ENCODE data around the gene BCR.

Gene BCR

GRCh38 chr22:23291806-23292452 lies 111.6 kb downstream of the BCR start:
- Histone ChIP-seq H3K4me3 (ENCODE audit: low read depth, low read length) (no peak overlapping the region), H3K27me3 (ENCODE audit: control insufficient read depth, insufficient read depth, low read length) (no peaks in the 10 kb centered on the region), H3K36me3 (ENCODE audit: control insufficient read depth, insufficient read depth, low read length) (peaks cover 89% of the 10 kb centered on the region), H3K27ac (ENCODE audit: low read depth, low read length) (no peak overlapping the region), H3K9me3 (ENCODE audit: control insufficient read depth, insufficient read depth, low read length) (no peaks in the 10 kb centered on the region), H3K4me1 (ENCODE audit: control insufficient read depth, insufficient read depth, low read length) (no peaks in the 10 kb centered on the region), H3K9ac (ENCODE audit: low read depth, low read length) (no peak overlapping the region)

- Histone ChIP-seq H3K36me3 (ENCODE audit: control insufficient read depth, insufficient read depth, low read length) (peaks cover 88% of the 10 kb centered on the region), H3K4me3 (ENCODE audit: low read depth, low read length) (no peak overlapping the region), H3K27ac (ENCODE audit: low read depth, low read length) (no peak overlapping the region), H3K9me3 (ENCODE audit: control insufficient read depth, insufficient read depth, low read length) (no peaks in the 10 kb centered on the region), H3K4me1 (ENCODE audit: control insufficient read depth, insufficient read depth, low read length) (no peaks in the 10 kb centered on the region), H3K9ac (ENCODE audit: low read depth, low read length) (no peak overlapping the region), H3K27me3 (ENCODE audit: control insufficient read depth, insufficient read depth, low read length) (no peaks in the 10 kb centered on the region)
Measured at GRCh38 chr22:23292453-23293350, 112.4 kb downstream of the BCR start.

DNA sequence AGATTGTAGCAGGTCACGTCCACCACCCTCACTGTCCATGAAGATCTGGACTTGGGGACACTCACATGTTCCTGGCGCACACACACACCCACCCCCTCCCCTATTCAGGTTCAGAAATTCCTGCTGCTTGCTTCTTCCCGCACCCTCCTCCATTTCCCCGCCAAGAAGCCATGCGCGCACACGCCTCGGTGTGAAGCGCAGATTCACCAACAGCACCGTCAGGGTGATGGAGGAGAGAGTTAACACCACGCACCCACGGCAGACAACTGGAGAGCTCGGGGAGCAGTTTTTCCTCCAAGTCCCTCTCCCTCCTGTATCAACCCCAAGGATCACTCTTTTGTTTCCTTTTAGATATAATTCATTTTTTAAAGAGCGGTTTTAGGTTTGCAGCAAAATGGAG lies 113.4 kb downstream of the BCR start:
- H3K27me3 ChIP-seq (ENCODE audit: control insufficient read depth, insufficient read depth, low read length), result no peaks in the 10 kb centered on the region
- H3K9me3 ChIP-seq (ENCODE audit: control insufficient read depth, insufficient read depth, low read length), result no peaks in the 10 kb centered on the region
- H3K4me1 ChIP-seq (ENCODE audit: control insufficient read depth, insufficient read depth, low read length), result no peaks in the 10 kb centered on the region
- no peak overlapping the region for H3K27ac ChIP-seq (ENCODE audit: low read depth, low read length)
- no peak overlapping the region for H3K4me3 ChIP-seq (ENCODE audit: low read depth, low read length)
- peaks cover 83% of the 10 kb centered on the region for H3K36me3 ChIP-seq (ENCODE audit: control insufficient read depth, insufficient read depth, low read length)
- no peak overlapping the region for H3K9ac ChIP-seq (ENCODE audit: low read depth, low read length)

- H3K27me3 ChIP-seq (ENCODE audit: control insufficient read depth, insufficient read depth, low read length), result no peaks in the 10 kb centered on the region
- no peak overlapping the region for H3K27ac ChIP-seq (ENCODE audit: low read depth, low read length)
- H3K9ac ChIP-seq (ENCODE audit: low read depth, low read length), result no peak overlapping the region
- peaks cover 79% of the 10 kb centered on the region for H3K36me3 ChIP-seq (ENCODE audit: control insufficient read depth, insufficient read depth, low read length)
- H3K4me1 ChIP-seq (ENCODE audit: control insufficient read depth, insufficient read depth, low read length), result no peaks in the 10 kb centered on the region
- no peaks in the 10 kb centered on the region for H3K9me3 ChIP-seq (ENCODE audit: control insufficient read depth, insufficient read depth, low read length)
- H3K4me3 ChIP-seq (ENCODE audit: low read depth, low read length), result no peak overlapping the region
Measured at GRCh38 chr22:23294221-23294620, 113.9 kb downstream of the BCR start.

DNA sequence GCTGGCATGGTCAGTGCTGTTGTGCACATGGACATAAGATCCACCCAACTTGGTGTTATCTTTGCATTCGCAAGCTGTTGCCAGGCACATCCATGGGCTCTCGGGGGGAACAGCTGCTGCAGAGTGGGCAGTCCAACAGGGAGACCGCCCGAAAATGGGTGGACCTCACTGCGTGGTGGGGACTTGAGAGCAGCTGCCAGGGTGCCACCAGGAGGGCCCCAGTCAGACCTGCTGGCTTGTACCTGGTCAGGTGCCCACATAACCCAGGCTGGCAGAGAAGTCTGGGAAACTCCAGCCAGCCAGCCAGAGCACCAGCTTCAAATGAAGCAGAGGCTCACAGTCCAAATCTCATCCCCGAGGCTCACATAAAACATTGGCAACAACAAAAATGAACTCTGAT lies 120.2 kb downstream of the BCR start:
- peaks cover 63% of the 10 kb centered on the region for H3K36me3 ChIP-seq (ENCODE audit: control insufficient read depth, insufficient read depth, low read length)

GRCh38 chr22:23301591-23301990 lies 121.3 kb downstream of the BCR start:
- H3K27me3 ChIP-seq (ENCODE audit: control insufficient read depth, insufficient read depth, low read length), result no peaks in the 10 kb centered on the region
- no peak overlapping the region for H3K4me3 ChIP-seq (ENCODE audit: low read depth, low read length)
- H3K9ac ChIP-seq (ENCODE audit: low read depth, low read length), result no peak overlapping the region
- H3K36me3 ChIP-seq (ENCODE audit: control insufficient read depth, insufficient read depth, low read length), result peaks cover 60% of the 10 kb centered on the region
- H3K9me3 ChIP-seq (ENCODE audit: control insufficient read depth, insufficient read depth, low read length), result no peaks in the 10 kb centered on the region
- no peak overlapping the region for H3K27ac ChIP-seq (ENCODE audit: low read depth, low read length)
- H3K4me1 ChIP-seq (ENCODE audit: control insufficient read depth, insufficient read depth, low read length), result no peaks in the 10 kb centered on the region

More for the DNA sequence above, 120.2 kb downstream of the BCR start:
- H3K4me3 ChIP-seq (ENCODE audit: low read depth, low read length), result no peak overlapping the region
- H3K4me1 ChIP-seq (ENCODE audit: control insufficient read depth, insufficient read depth, low read length), result no peaks in the 10 kb centered on the region
- H3K27ac ChIP-seq (ENCODE audit: low read depth, low read length), result no peak overlapping the region
- H3K9me3 ChIP-seq (ENCODE audit: control insufficient read depth, insufficient read depth, low read length), result no peaks in the 10 kb centered on the region
- H3K27me3 ChIP-seq (ENCODE audit: control insufficient read depth, insufficient read depth, low read length), result no peaks in the 10 kb centered on the region
- no peak overlapping the region for H3K9ac ChIP-seq (ENCODE audit: low read depth, low read length)

DNA sequence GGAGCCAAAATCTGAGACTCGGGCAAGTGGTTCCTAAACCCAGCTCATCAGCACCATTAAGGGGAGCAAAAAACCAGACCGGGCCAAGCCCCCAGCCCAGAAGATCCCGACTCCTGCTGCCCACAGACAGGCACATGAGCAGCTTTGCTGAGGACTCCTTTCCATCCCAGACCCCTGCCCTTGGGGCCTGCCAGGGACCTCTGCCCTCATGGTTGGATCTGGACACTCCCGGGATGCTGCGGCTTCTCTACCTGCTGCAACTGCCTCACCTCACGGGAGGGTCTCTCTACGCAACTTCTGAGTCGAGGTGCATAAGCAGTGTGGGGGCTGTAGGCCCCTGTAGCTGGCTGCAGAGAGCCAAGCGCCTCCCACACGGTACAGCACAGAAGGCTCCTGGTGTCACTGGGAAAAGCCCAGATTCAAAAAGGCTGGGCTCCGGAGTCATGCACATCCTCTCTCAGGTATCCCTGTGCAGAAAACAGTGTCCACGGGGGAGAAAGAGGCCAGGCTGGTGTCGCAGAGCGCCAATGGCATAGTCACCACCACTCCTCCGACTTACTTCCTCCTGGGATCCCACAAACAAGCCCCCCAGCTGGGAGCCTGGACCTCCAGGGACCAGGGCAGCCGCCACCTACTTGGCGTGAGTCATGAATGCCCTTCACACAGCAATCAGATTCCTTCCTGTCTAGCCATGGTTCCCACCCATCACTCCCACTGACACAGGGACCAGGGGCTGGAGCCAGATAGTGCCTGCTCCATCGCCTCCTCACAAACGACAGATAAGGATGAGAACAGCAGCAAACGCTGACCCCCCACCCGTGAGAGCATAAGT lies 122.1 kb downstream of the BCR start:
- Histone ChIP-seq H3K9me3 (ENCODE audit: control insufficient read depth, insufficient read depth, low read length) (no peaks in the 10 kb centered on the region), H3K27ac (ENCODE audit: low read depth, low read length) (no peak overlapping the region), H3K36me3 (ENCODE audit: control insufficient read depth, insufficient read depth, low read length) (peaks cover 53% of the 10 kb centered on the region), H3K9ac (ENCODE audit: low read depth, low read length) (no peak overlapping the region), H3K4me1 (ENCODE audit: control insufficient read depth, insufficient read depth, low read length) (no peaks in the 10 kb centered on the region), H3K27me3 (ENCODE audit: control insufficient read depth, insufficient read depth, low read length) (no peaks in the 10 kb centered on the region), H3K4me3 (ENCODE audit: low read depth, low read length) (no peak overlapping the region)

- Histone ChIP-seq H3K27ac (ENCODE audit: low read depth, low read length) (no peak overlapping the region), H3K27me3 (ENCODE audit: control insufficient read depth, insufficient read depth, low read length) (no peaks in the 10 kb centered on the region), H3K4me3 (ENCODE audit: low read depth, low read length) (no peak overlapping the region), H3K9ac (ENCODE audit: low read depth, low read length) (no peak overlapping the region), H3K4me1 (ENCODE audit: control insufficient read depth, insufficient read depth, low read length) (no peaks in the 10 kb centered on the region), H3K9me3 (ENCODE audit: control insufficient read depth, insufficient read depth, low read length) (no peaks in the 10 kb centered on the region), H3K36me3 (ENCODE audit: control insufficient read depth, insufficient read depth, low read length) (peaks cover 34% of the 10 kb centered on the region)
Measured at GRCh38 chr22:23305321-23305910, 125.1 kb downstream of the BCR start.

GRCh38 chr22:23305922-23306374 lies 125.6 kb downstream of the BCR start:
- Histone ChIP-seq H3K27me3 (ENCODE audit: control insufficient read depth, insufficient read depth, low read length) (no peaks in the 10 kb centered on the region), H3K36me3 (ENCODE audit: control insufficient read depth, insufficient read depth, low read length) (peaks cover 28% of the 10 kb centered on the region)

GRCh38 chr22:23306438-23306921 lies 126.2 kb downstream of the BCR start:
- Histone ChIP-seq H3K4me1 (ENCODE audit: control insufficient read depth, insufficient read depth, low read length) (no peaks in the 10 kb centered on the region), H3K4me3 (ENCODE audit: low read depth, low read length) (no peak overlapping the region), H3K27me3 (ENCODE audit: control insufficient read depth, insufficient read depth, low read length) (no peaks in the 10 kb centered on the region), H3K36me3 (ENCODE audit: control insufficient read depth, insufficient read depth, low read length) (peaks cover 24% of the 10 kb centered on the region), H3K9me3 (ENCODE audit: control insufficient read depth, insufficient read depth, low read length) (no peaks in the 10 kb centered on the region), H3K9ac (ENCODE audit: low read depth, low read length) (no peak overlapping the region), H3K27ac (ENCODE audit: low read depth, low read length) (no peak overlapping the region)

More at GRCh38 chr22:23305922-23306374, 125.6 kb downstream of the BCR start:
- Histone ChIP-seq H3K4me1 (ENCODE audit: control insufficient read depth, insufficient read depth, low read length) (no peaks in the 10 kb centered on the region), H3K27ac (ENCODE audit: low read depth, low read length) (no peak overlapping the region), H3K9me3 (ENCODE audit: control insufficient read depth, insufficient read depth, low read length) (no peaks in the 10 kb centered on the region), H3K9ac (ENCODE audit: low read depth, low read length) (no peak overlapping the region), H3K4me3 (ENCODE audit: low read depth, low read length) (no peak overlapping the region)
